HepG2 (cell line): ENCODE results near the gene GINS2. TPM values are rescaled to one million over a fixed set of nuclear protein-coding genes. Genes with fewer than 3 reads are reported as not detected.

Experiments
- ATAC-seq: fragments of 200-7000 bp; cut with Tn5 transposase; 3 replicates; pipeline ENCODE4 v1.9.1; 2020; ENCODE audit warnings: mild to moderate bottlenecking, moderate library complexity
- BruUV-seq: library from RNA; stranded (reverse); fragments of 400-500 nt; replicated peaks from 2 replicates; lab custom pipeline; 2021; lab: Mats Ljungman, UMichigan
- CTCF ChIA-PET: fragments of 300-600 bp; formaldehyde crosslinking; extraction: SDS; loops from one replicate; lab custom pipeline; 2021; ENCODE audit warnings: low total read pairs, inconsistent platforms, low intra/inter-chr PET ratio; lab: Yijun Ruan, JAX
- POLR2A ChIA-PET: fragments of 350-600 bp; sonication (Branson Sonifier 250); formaldehyde crosslinking; loops from one replicate; lab custom pipeline; 2020; ENCODE audit warnings: antibody characterized with exemption, inconsistent platforms; lab: Yijun Ruan, JAX
- DNase-seq: peaks from one replicate; pipeline ENCODE4 v3.0.0-alpha.2; 2015; ENCODE audit warnings: low spot score
- FAIRE-seq: peaks from 3 replicates; lab custom pipeline; 2011; peaks lifted over from hg19 to GRCh38; lab: Jason Lieb, UNC
- H2AFZ ChIP-seq: one replicate; pipeline ENCODE4 v1.6.1; 2011; ENCODE audit warnings: low read length, inconsistent platforms
- H3K27ac ChIP-seq: fragments of 300-600 bp; 3 replicates; pipeline ENCODE4 v1.8.0; 2011; ENCODE audit warnings: mixed run types, mild to moderate bottlenecking, mixed read lengths, low read length, inconsistent platforms; ENCODE audit not compliant: insufficient read depth; ENCODE audit errors: extremely low read length
- H3K27me3 ChIP-seq, 2 experiments: fragments of 200-600 bp in 1 of 2; 2 replicates in 1 of 2; 3 replicates in 1 of 2; pipeline versions ENCODE4 v1.6.0 to v1.8.0; 2011; ENCODE audit warnings: low read length in 2 of 2, mild to moderate bottlenecking in 2 of 2, moderate library complexity in 2 of 2, inconsistent platforms in 1 of 2; ENCODE audit not compliant: insufficient read depth in 2 of 2, control insufficient read depth in 1 of 2
- H3K36me3 ChIP-seq, 2 experiments: fragments of 200-600 bp in 1 of 2; replicated peaks in 1 of 2; 2 replicates in 1 of 2; 3 replicates in 1 of 2; pipeline versions ENCODE4 v1.5.1 to v1.8.0; 2011; ENCODE audit warnings: low read length in 2 of 2, inconsistent platforms in 1 of 2; ENCODE audit not compliant: insufficient read depth in 2 of 2, control insufficient read depth in 1 of 2
- H3K4me1 ChIP-seq: 2 replicates; pipeline ENCODE4 v1.5.1; 2012; ENCODE audit warnings: low read length, inconsistent platforms; ENCODE audit not compliant: insufficient read depth
- H3K4me2 ChIP-seq: 2 replicates; pipeline ENCODE4 v1.6.0; 2011; ENCODE audit warnings: low read depth, low read length, inconsistent platforms
- H3K4me3 ChIP-seq, 3 experiments: fragments of 200-600 bp in 1 of 3; sonication (generic), shearing (Covaris generic) in 1 of 3; replicated peaks in 1 of 3; 2 replicates each; pipeline ENCODE4 v1.5.1; 2011 to 2016; ENCODE audit warnings: low read length in 3 of 3, inconsistent platforms in 2 of 3, low read depth in 2 of 3, mild to moderate bottlenecking in 2 of 3, control low read depth in 1 of 3, mixed read lengths in 1 of 3; ENCODE audit not compliant: insufficient read depth in 1 of 3
- H3K79me2 ChIP-seq: one replicate; pipeline ENCODE4 v1.6.1; 2011; ENCODE audit warnings: low read length, inconsistent platforms; ENCODE audit not compliant: insufficient read depth
- H3K9ac ChIP-seq: 2 replicates; pipeline ENCODE4 v1.6.0; 2011; ENCODE audit warnings: mild to moderate bottlenecking, low read depth, low read length, inconsistent platforms; ENCODE audit not compliant: insufficient read depth
- H3K9me3 ChIP-seq: 2 replicates; pipeline ENCODE4 v1.5.1; 2012; ENCODE audit warnings: mild to moderate bottlenecking, low read length
- H4K20me1 ChIP-seq: 2 replicates; pipeline ENCODE4 v1.6.0; 2011; ENCODE audit warnings: inconsistent platforms, mild to moderate bottlenecking, low read length, moderate library complexity; ENCODE audit not compliant: insufficient read depth
- AGO2 ChIP-seq: fragments of 200-400 bp; formaldehyde crosslinking; optimal IDR thresholded peaks from 2 replicates; pipeline ENCODE3; 2017; ENCODE audit warnings: mild to moderate bottlenecking, low read depth, low read length, moderate library complexity
- DDIT3 ChIP-seq: sonication (generic); formaldehyde crosslinking; IDR thresholded peaks from 2 replicates; pipeline ENCODE4 v1.4.0; 2020; ENCODE audit warnings: mild to moderate bottlenecking, missing genetic modification reagents
- GATAD1 ChIP-seq: IDR thresholded peaks from 2 replicates; pipeline ENCODE4 v1.6.1; 2016; ENCODE audit warnings: missing genetic modification reagents, missing compliant biosample characterization
- HNRNPL ChIP-seq: fragments of 200-400 bp; formaldehyde crosslinking; IDR thresholded peaks from 2 replicates; pipeline ENCODE4 v1.6.1; 2017; ENCODE audit warnings: mild to moderate bottlenecking, low read depth, low read length
- MXI1 ChIP-seq: IDR thresholded peaks from 3 replicates; pipeline ENCODE4 v1.6.1; 2012; ENCODE audit warnings: low read depth, low read length, inconsistent platforms, borderline replicate concordance
- SAFB2 ChIP-seq: sonication (generic); formaldehyde crosslinking; IDR thresholded peaks from 2 replicates; pipeline ENCODE4 v1.5.1; 2020; ENCODE audit warnings: missing genetic modification reagents, low read depth, mild to moderate bottlenecking, borderline replicate concordance
- SMARCE1 ChIP-seq: fragments of 450-650 bp; IDR thresholded peaks from 2 replicates; pipeline ENCODE4 v1.6.1; 2017; ENCODE audit warnings: borderline replicate concordance
- SMYD3 ChIP-seq: sonication (generic); formaldehyde crosslinking; IDR thresholded peaks from 2 replicates; pipeline ENCODE4 v1.8.1; 2023; ENCODE audit warnings: mild to moderate bottlenecking, missing genetic modification reagents
- ZMAT3 ChIP-seq: sonication (generic); formaldehyde crosslinking; conservative IDR thresholded peaks from 2 replicates; pipeline ENCODE4 v1.7.0; 2021; ENCODE audit warnings: missing genetic modification reagents
- ZNF605 ChIP-seq: sonication (generic); formaldehyde crosslinking; IDR thresholded peaks from 2 replicates; pipeline ENCODE4 v1.8.0; 2022; ENCODE audit warnings: mild to moderate bottlenecking, missing genetic modification reagents
- WGBS: methylation state at CpG from one replicate; pipeline ENCODE4 v1.1.6; 2017; ENCODE audit warnings: low lambda C conversion rate; 5-methylcytosine and 5-hydroxymethylcytosine counted together
- in situ Hi-C: cut with HindIII; loops from 2 replicates; pipeline ENCODE4 v1.10.0; 2017; ENCODE audit warnings: low pct_unique_long_range_greater_than_20kb; ENCODE audit not compliant: extremely low pct_ligation_motif_present
- intact Hi-C: fragments of 100-400 bp; cut with micrococcal nuclease; formaldehyde crosslinking; loops from one replicate; pipeline ENCODE4 v1.10.0; 2022; ENCODE audit not compliant: unreplicated experiment
- polyA plus RNA-seq, 8 experiments: library from polyadenylated mRNA; depleted of rRNA in 3 of 8; stranded (reverse) in 7 of 8; unstranded in 1 of 8; fragments of >200 nt; fragmentation: Illumina TruSeq in 4 of 8; extraction: Trizol in 4 of 8; gene quantifications; 2 replicates each; pipeline versions ENCODE4 v1.2.1 to v1.2.3, GENCODE V29; 2011 to 2016; ENCODE audit warnings: low read depth in 4 of 8, missing spikeins in 1 of 8, mixed read lengths in 1 of 8; ENCODE audit not compliant: insufficient read depth in 1 of 8
- total RNA-seq, 5 experiments: library from RNA; depleted of rRNA; stranded (reverse); fragments of >200 nt; fragmentation: Illumina TruSeq; extraction: Trizol; gene quantifications; 2 replicates each; pipeline ENCODE4 v1.2.3, GENCODE V29; 2016; ENCODE audit warnings: low read depth in 1 of 5
- TF ChIP-seq, protein P1 (sequence below): sonication (generic); formaldehyde crosslinking; IDR thresholded peaks from 2 replicates; pipeline ENCODE4 v1.5.1; 2020; ENCODE audit warnings: mild to moderate bottlenecking, missing genetic modification reagents, moderate library complexity

Gene GINS2
- total and polyA plus RNA-seq, 2 of the 13 experiments (the other 11 are each of a cell fraction or from before 2014, with no cell fraction given): 10.6 to 48.3 TPM

GRCh38 chr16:85633888-85634287, 54.9 kb downstream of the GINS2 start (continued):
- TF ChIP-seq DDIT3 (CRISPR knock-in tag): no peak
- TF ChIP-seq, all 625 proteins: peak for 2

GRCh38 chr16:85633438-85633743, 55.4 kb downstream of the GINS2 start:
- H3K9ac ChIP-seq: no peak overlapping the region
- FAIRE-seq (no peak), DNase-seq (no peak), ATAC-seq (no peak)
- WGBS: 97% methylated on average over 15 of the region's 15 CpGs
- BruUV-seq: no TSS peak
- in situ Hi-C loops: no loop called here
- H3K27ac ChIP-seq: no peak overlapping the region
- no peak overlapping the region for H3K4me3 ChIP-seq
- no peaks in the 10 kb centered on the region for H3K27me3 ChIP-seq
- CTCF ChIA-PET: no interaction called here
- H2AFZ ChIP-seq: no peak overlapping the region
- H3K4me2 ChIP-seq: no peak overlapping the region
- H3K9me3 ChIP-seq: peaks cover 12% of the 10 kb centered on the region
- peaks cover 39 to 63% of the 10 kb centered on the region in 2 experiments for H3K36me3 ChIP-seq
- POLR2A ChIA-PET: no interaction called here
- H3K79me2 ChIP-seq: peaks cover 83% of the 10 kb centered on the region
- no peaks in the 10 kb centered on the region for H3K4me1 ChIP-seq
- H4K20me1 ChIP-seq: peaks cover 98% of the 10 kb centered on the region; the same call in 1 of the 2 replicates
- intact Hi-C loops: no loop called here
- TF ChIP-seq MXI1 (no peak), AGO2 (peak; percentile 64)

DNA sequence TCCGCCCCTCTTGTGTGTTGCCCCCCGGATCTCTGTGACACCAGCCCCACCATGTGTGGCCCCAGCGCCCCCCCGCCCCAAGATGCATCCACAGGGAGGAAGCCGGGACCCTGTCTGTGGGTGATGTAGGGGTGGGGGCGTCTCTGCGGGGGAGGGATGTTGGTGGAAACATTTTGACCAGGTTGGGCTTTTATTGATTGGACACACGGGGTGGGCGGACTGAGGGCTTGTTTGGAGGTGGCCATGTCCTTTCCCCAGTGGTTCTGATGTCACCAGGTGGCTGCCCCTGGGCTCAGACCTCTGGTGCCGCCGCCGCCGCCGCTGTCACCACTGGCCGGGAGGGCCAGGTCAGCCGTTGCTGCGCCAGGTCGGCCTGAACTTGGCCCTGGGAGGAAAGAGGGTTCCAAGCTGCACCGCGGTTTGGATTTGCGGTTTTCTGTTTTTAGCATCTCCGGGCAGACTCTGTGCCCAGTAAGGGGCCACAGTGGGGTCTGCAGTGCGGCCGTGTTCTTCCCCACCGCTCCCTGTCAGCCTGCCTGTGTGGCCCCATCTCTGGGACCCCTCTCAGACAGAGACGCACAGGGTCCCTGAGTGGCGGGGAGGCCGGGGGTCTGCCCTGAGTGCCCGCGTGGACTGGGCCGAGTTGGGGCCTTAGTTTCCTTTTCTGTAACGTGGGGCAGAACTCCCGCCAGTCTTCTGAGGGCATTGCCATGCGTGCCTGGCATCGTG, 55.9 kb downstream of the GINS2 start:
- CTCF ChIA-PET: no interaction called here
- no peak for ATAC-seq
- TF ChIP-seq GATAD1 (CRISPR knock-in tag): no peak
- TF ChIP-seq ZMAT3 (CRISPR knock-in tag): no peak
- TF ChIP-seq HNRNPL: 0 out of 2 replicates have a peak, but pooled peaks have one; percentile 31
- TF ChIP-seq, protein P1, sequence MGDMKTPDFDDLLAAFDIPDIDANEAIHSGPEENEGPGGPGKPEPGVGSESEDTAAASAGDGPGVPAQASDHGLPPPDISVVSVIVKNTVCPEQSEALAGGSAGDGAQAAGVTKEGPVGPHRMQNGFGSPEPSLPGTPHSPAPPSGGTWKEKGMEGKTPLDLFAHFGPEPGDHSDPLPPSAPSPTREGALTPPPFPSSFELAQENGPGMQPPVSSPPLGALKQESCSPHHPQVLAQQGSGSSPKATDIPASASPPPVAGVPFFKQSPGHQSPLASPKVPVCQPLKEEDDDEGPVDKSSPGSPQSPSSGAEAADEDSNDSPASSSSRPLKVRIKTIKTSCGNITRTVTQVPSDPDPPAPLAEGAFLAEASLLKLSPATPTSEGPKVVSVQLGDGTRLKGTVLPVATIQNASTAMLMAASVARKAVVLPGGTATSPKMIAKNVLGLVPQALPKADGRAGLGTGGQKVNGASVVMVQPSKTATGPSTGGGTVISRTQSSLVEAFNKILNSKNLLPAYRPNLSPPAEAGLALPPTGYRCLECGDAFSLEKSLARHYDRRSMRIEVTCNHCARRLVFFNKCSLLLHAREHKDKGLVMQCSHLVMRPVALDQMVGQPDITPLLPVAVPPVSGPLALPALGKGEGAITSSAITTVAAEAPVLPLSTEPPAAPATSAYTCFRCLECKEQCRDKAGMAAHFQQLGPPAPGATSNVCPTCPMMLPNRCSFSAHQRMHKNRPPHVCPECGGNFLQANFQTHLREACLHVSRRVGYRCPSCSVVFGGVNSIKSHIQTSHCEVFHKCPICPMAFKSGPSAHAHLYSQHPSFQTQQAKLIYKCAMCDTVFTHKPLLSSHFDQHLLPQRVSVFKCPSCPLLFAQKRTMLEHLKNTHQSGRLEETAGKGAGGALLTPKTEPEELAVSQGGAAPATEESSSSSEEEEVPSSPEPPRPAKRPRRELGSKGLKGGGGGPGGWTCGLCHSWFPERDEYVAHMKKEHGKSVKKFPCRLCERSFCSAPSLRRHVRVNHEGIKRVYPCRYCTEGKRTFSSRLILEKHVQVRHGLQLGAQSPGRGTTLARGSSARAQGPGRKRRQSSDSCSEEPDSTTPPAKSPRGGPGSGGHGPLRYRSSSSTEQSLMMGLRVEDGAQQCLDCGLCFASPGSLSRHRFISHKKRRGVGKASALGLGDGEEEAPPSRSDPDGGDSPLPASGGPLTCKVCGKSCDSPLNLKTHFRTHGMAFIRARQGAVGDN: peak; percentile 17; the same call in 1 of the 2 replicates
- TF ChIP-seq ZNF605 (CRISPR knock-in tag): no peak
- TF ChIP-seq SMARCE1: no peak
- no peak for TF ChIP-seq SMYD3
- TF ChIP-seq SAFB2: no peak

More for the DNA sequence above, 55.9 kb downstream of the GINS2 start:
- peaks cover 83% of the 10 kb centered on the region for H3K79me2 ChIP-seq
- peaks cover 35 to 62% of the 10 kb centered on the region in 2 experiments for H3K36me3 ChIP-seq
- H2AFZ ChIP-seq: no peak overlapping the region
- H4K20me1 ChIP-seq: peaks cover 97% of the 10 kb centered on the region; the same call in 1 of the 2 replicates
- no peak overlapping the region for H3K4me3 ChIP-seq
- H3K27ac ChIP-seq: no peak overlapping the region
- BruUV-seq: no TSS peak
- 91% methylated on average over 21 of the region's 35 CpGs for WGBS
- in situ Hi-C loops (no loop called here), intact Hi-C loops (no loop called here)
- no peak overlapping the region for H3K9ac ChIP-seq
- FAIRE-seq (no peak), DNase-seq (no peak)
- H3K27me3 ChIP-seq: no peaks in the 10 kb centered on the region
- H3K4me2 ChIP-seq: no peak overlapping the region
- H3K9me3 ChIP-seq: peaks cover 12% of the 10 kb centered on the region
- POLR2A ChIA-PET: no interaction called here
- H3K4me1 ChIP-seq: no peaks in the 10 kb centered on the region
